PFSK-1 (cell line): ENCODE results near the gene WDR33.

Source experiments
- FOXP2 ChIP-seq: optimal IDR thresholded peaks from 2 replicates; pipeline ENCODE3; 2011; ENCODE audit warnings: borderline replicate concordance, control low read depth, inconsistent platforms; ENCODE audit not compliant: insufficient read depth; ENCODE audit errors: extremely low read length, extremely low read depth
- POLR2AphosphoS5 ChIP-seq: IDR thresholded peaks from 2 replicates; pipeline ENCODE4 v1.6.1; 2012; ENCODE audit warnings: low read depth, mild to moderate bottlenecking, control low read depth, low read length, moderate library complexity
- REST ChIP-seq, 2 experiments: IDR thresholded peaks; 2 replicates each; pipeline versions ENCODE4 v1.6.1 to v1.8.0; 2011 to 2012; ENCODE audit warnings: low read depth in 2 of 2, low read length in 2 of 2, control low read depth in 1 of 2, inconsistent platforms in 1 of 2, mild to moderate bottlenecking in 1 of 2, moderate library complexity in 1 of 2; ENCODE audit not compliant: insufficient read depth in 1 of 2
- SIN3A ChIP-seq: IDR thresholded peaks from 2 replicates; pipeline ENCODE4 v1.6.1; 2012; ENCODE audit warnings: mild to moderate bottlenecking, low read length, moderate library complexity, borderline replicate concordance; ENCODE audit not compliant: insufficient read depth
- TAF1 ChIP-seq: IDR thresholded peaks from 2 replicates; pipeline ENCODE4 v1.6.1; 2012; ENCODE audit warnings: low read length, control low read depth, borderline replicate concordance; ENCODE audit not compliant: insufficient read depth

The WDR33 gene

GRCh38 chr2:127656569-127657231, 154.3 kb downstream of the WDR33 start:
- TF ChIP-seq FOXP2 (no peak), TAF1 (no peak), POLR2AphosphoS5 (no peak), REST (IDR thresholded peaks at IDR 0.05; ENCODE audit: insufficient read depth in 1 of 2, low read depth in 2 of 2, low read length in 2 of 2) (no peak), SIN3A (no peak)

GRCh38 chr2:127655209-127656073, 155.5 kb downstream of the WDR33 start:
- TF ChIP-seq TAF1, result no peak
- TF ChIP-seq SIN3A, result no peak
- no peak for TF ChIP-seq POLR2AphosphoS5
- TF ChIP-seq FOXP2, result no peak
- no peak for TF ChIP-seq REST (IDR thresholded peaks at IDR 0.05; ENCODE audit: insufficient read depth in 1 of 2, low read depth in 2 of 2, low read length in 2 of 2)

- TF ChIP-seq FOXP2 (no peak), REST (IDR thresholded peaks at IDR 0.05; ENCODE audit: insufficient read depth in 1 of 2, low read depth in 2 of 2, low read length in 2 of 2) (no peak), SIN3A (no peak), TAF1 (no peak), POLR2AphosphoS5 (no peak)
Observed at GRCh38 chr2:127654838-127655175, 156.2 kb downstream of the WDR33 start.

- TF ChIP-seq TAF1, result no peak
- no peak for TF ChIP-seq SIN3A
- no peak for TF ChIP-seq POLR2AphosphoS5
Observed at GRCh38 chr2:127654084-127654837, 156.7 kb downstream of the WDR33 start.

DNA sequence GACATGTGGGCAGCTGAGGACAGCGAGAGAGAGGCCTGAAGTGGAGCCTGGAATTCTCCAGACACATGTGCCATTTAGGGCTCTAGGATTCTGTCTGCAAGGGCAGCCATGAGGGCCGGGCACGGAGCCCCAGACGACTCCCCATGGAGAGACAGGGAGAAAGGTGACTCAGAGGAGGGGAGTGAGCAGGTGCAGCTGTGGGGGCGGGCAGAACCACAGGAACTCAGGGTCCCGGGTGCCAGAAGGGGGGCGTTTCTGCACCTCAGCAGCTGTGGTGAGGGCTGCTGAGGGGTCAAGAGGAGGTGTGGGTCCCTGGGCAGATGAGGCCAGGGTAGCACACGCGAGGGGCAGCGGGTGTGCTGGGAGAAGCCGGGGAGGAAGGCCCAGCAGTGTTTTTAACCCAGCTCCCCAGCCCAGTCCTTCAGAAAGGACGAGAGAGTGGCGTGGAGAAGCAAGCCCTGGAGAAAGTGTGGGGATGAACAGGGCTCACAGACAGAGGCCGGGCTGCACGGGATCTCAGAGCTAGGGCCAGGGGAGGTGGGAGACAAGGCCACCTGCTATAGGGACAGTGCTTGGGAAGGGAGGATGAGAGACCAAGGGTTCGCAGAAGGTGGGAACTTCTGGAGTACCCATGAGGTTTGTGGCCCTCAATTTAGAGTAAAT, 157.4 kb downstream of the WDR33 start:
- no peak for TF ChIP-seq REST (IDR thresholded peaks at IDR 0.05; ENCODE audit: insufficient read depth in 1 of 2, low read depth in 2 of 2, low read length in 2 of 2)
- TF ChIP-seq POLR2AphosphoS5, result no peak
- TF ChIP-seq SIN3A, result no peak
- TF ChIP-seq FOXP2, result no peak
- no peak for TF ChIP-seq TAF1
